Left ventricle myocardium superior (tissue), 1 donor: ENCODE measurements around the gene FBXL4. TPM values are rescaled to one million over a fixed set of nuclear protein-coding genes. Genes with fewer than 3 reads are reported as not detected.
A peak's percentile ranks its signal among the peaks of the same experiment; 100 is the strongest.
"Not testable (repeated sequence)": the region's sequence is repeated elsewhere in the genome, so short reads cannot be mapped to it uniquely, and the experiment has no call there.

Experiments used
- ATAC-seq: fragments of 200-7000 bp; cut with Tn5 transposase; one replicate; pipeline ENCODE4 v1.9.1; 2020; ENCODE audit warnings: mild to moderate bottlenecking, moderate library complexity
- DNase-seq: peaks from one replicate; pipeline ENCODE4 v3.0.0-alpha.2; 2020
- intact Hi-C: fragments of 100-400 bp; cut with micrococcal nuclease; formaldehyde crosslinking; loops from one replicate; pipeline ENCODE4 v1.11.0; 2022
- total RNA-seq: library from RNA; stranded (reverse); fragmentation: NEBNext Ultra II Directional; extraction: Animal tissue kit (Norgen Biotek cat#: 25700); gene quantifications from one replicate; pipeline ENCODE4 v1.2.1, GENCODE V29; 2021
- donor health status: DM: no; HTN: yes; CAD: no; lungs with severe emphysema.

FBXL4 gene
- total RNA-seq, 1 donor from 2014 or later = 20.6 TPM

DNA sequence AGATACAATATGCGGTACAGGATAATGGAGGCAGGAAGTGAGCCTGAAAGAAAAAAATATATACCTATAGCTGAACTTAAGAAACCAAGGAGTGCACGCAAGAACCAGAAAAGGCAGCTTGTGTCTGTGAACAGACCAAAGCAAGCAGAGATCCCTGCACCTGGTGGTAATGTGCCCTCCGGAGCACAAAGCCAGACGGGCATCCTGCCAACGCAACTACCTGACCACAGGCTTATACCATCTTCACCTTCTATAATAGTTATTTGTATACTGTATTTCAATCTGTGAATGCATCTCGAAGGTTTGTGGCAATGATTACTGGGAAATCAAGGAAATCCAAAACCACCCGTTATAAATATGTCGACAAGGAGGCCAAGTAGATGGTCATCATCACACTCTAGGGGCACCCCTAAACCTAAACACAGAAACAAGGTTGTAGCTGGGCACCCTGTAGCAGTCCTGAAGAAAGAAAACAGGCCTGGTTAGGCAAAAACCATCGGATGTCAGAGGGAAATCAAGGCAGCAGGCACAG is 801 bp downstream of the FBXL4 start:
- ATAC-seq (no peak), DNase-seq (peak; percentile 45)
- intact Hi-C loops = no loop called here

DNA sequence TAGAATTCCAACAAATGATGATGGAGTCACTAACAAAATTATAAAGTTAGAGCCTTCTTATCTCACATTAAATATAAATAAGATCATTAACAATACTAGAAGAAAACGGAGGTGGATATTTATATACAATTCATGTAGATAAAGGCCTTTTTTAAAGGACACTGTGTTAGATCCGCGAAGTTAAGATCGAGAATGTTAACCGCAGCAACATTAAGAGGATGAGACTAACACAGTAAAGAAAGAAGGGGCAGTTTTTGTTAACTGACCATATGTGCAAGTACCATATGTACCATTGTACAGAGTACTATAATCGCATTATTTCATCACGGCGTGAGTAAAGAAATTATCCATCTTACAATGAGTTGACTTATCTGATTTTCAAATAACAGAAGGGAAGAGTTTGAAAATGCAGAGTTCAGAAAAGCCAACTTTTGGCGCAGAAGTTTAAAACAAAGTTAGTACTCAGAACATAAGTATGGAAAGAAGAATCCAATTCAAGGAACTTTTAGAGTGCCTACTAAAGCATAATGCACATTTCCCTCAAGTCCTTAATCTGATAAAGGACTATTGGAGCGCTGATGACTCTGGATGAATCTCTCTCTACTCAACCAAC is 1.4 kb downstream of the FBXL4 start:
- DNase-seq = no peak
- intact Hi-C loops = no loop called here

DNA sequence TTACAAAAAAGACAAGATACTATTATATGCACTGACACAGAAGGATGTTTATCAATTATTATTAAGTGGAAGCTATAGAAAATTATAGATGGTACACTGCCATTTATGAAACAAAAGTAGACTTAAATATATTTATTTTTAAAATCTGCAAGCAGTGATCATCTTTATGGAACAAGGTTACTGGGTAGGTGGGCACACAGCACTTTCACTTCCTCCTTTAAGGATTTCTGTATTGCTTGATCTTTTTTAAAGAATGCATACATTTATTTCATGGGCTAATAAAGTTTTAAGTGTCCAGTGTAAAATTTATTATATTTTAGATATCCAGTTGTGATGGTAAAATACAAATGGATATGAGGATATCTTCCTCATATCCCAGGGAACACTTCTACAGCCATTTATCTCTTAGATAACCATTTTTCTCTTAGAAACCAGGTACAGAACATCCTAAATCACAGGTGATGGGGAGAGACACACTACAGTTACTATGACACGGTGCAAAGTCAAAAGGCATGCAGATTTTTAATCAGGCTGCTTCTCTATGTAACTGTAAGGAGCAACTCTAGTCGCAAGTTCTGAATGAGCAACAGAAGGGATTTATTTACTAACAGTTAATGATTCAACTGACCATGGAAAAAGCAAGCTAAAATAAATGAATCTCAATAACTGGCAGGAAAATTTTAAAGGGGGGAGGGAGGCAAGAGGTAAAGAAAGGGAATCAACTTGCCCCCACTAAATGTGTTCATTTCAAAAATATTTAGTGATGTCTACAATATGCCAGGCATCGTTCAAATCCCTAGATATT is 2.2 kb downstream of the FBXL4 start:
- no peak for DNase-seq
- intact Hi-C loops = no loop called here
- ATAC-seq = no peak

More for the DNA sequence above, 1.4 kb downstream of the FBXL4 start:
- no peak for ATAC-seq

DNA sequence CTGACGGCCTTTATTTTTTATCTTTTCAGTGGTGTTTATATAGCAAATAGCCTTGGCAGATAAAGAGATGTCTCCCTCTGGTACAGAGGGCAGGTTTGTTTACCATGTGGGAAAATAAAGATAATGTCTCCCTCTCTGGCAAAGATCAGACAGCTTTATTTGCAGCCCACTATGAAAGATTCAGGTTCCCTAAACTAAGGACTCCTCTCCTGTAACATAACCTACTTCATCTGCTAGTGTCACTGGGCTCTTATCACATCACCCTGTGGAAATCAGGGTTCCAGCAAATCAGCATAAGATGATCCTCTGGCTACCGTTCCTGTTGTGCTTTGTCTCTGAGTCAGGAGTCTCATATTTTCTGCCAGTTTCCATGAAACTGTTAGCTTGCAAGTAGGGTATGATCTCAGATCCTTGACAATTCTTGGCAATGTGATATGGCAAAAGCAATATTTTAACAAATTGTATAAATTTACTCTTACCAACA is 3.1 kb downstream of the FBXL4 start:
- ATAC-seq (no peak), DNase-seq (no peak)
- intact Hi-C loops = no loop called here

DNA sequence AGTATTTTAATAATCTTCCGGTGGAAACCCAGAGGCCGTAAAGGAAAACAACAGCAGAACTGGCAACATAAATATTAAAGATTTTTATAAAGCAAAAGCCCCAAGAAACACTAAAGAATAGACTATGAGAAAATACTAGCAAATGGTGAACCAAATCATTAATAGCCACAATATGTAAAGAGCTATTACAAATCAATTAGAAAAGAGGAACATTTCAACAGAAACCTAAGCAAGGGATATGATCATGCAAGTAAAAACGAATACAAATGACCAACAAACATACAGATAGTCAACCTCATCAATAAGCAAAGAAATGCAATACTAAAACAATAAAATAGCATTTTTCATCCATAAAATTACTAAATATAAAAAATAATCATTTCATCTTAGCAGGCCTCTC is 3.6 kb downstream of the FBXL4 start:
- DNase-seq (no peak), ATAC-seq (no peak)
- intact Hi-C loops = no loop called here

DNA sequence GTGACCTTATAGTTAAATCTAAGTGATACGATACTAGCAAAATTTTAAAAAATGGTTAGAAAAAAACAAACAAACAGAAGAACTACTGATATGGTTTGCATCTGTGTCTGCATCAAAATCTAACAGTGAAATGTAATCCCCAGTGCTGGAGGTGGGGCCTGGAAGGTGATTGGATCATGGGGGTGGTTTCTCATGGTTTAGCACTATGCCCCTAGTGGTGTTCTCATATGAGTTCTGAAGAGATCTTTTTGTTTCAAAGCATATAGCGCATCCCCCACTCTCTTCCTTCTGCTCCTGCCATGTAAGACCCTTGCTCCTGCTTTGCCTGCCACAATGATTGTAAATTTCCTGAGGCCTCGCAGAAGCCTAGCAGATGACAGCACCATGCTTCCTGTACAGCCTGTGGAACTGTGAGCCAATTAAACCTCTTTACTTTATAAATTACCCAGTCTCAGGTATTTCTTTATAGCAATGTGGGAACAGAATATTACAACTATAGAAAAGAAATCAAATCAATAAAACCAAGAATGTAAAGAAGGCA is 5.4 kb downstream of the FBXL4 start:
- no peak for ATAC-seq
- intact Hi-C loops = no loop called here
- DNase-seq = no peak

DNA sequence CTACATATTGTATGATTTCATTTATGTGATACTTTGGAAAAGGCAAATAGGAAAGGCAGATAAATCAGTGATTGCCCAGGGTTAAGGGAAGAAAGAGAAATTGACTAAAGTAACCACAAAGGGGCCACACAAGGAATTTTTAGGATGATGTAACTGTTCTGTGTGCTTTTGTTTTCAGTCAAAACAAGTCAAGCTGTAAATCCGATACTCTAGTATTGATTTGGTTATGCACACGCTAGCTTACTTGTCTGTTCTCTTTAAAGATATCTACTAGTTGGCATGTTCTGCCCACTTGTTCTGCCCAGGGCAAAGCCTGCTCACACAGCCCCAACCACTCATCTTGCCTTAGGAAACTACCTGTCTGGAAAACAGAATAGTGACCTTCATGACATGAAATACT is 6.4 kb downstream of the FBXL4 start:
- intact Hi-C loops = no loop called here
- peak; percentile 35 for ATAC-seq
- no peak for DNase-seq

DNA sequence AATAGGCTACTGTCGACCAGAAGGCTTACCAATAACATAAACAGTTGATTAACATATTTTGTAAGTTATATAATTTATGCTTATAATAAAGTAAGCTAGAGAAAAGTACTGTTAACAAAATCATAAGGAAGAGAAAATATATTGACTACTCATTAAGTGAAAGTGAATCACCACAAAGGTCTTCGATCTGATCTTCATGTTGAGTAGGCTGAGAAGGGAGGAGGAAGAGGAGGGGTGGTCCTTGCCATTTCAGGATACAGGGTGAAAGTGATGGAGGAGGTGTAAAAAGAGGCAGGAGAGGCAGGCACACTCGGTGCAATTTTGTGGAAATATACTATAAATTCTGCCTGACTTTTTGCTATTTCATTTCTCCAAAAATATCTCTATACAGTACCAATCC is 10.4 kb downstream of the FBXL4 start:
- no peak for ATAC-seq
- intact Hi-C loops = no loop called here
- DNase-seq = no peak

DNA sequence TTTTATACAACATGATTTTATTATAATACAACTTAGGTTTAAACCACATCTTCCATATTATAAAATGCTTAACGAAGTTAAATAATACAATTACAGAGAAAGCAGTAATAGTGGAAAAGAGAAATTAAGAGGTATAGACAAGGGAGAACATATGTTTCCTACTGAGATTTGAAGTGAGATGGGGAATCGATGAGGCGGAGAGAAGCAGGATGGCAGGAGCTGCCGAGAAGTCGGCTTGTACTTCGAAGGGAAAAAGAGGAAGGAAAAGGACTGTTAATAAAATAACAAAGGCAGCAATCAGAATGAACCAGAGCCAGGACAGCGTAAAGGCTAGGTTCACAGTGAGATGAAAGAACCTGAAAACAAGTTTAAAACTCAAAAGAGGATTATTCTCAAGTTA is 15.4 kb downstream of the FBXL4 start:
- intact Hi-C loops = no loop called here
- no peak for ATAC-seq
- no peak for DNase-seq

DNA sequence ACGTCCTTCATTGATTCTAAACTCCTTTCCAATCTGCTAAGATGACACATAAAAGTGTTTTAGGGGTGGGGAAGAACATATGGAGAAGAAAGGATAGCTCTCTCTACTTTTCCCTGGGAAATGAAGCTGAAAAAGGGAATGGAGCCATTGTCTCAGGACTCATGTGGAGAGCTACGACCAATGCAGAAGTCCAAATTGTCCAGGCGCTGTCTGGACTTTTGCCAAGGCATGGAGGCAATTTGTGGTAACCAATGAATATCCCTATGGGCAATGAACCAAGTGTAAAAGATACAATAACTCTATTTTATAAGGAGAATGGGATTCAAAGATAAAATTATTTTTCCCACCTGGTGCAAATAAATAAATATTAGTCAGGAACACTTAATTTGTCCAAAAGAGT is 16.1 kb downstream of the FBXL4 start:
- DNase-seq (no peak), ATAC-seq (no peak)
- intact Hi-C loops = no loop called here

DNA sequence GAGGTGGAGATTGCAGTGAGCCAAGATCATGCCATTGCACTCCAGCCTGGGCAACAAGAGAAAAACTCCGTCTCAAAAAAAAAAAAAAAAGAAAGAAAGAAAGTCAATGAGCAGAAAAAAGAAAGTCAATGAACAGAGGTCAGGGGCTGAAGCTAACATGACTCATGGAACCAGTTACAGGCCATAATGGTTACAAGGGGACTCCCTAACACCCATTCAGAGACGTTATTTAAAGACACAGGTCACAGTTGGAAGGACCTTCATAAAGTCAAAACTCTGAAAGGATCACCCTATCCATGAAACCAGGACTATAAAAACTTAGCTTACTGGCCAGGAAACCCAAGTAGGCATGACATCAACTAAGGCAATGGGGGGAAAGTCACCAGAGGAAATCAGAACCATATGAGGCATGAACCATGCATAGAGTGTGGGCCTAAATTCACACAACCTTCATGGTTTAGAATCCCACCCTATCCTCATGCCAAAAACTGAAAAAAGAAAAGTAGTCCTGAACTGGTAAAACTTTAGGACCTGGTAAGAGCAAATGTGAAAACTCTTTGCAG is 18.2 kb downstream of the FBXL4 start:
- no peak for ATAC-seq
- intact Hi-C loops = no loop called here
- no peak for DNase-seq

DNA sequence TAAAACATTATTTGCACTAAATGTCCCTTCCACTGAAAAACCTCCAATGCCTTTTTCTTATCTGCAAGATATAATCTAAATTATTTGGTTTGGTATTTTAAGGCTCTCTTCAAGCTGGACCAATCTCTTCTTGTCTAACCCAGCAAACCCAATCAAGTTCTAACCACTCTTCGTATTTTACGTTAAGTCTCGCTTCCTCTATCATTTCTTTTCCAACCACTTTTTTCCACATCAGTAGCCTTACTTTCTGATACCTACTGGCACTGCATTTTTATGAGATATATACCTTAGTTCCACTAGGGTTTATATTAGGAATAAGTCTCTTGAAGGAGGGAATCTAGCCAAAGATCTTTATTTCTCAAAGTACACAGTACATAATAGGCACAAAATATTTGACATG is 19.1 kb downstream of the FBXL4 start:
- no peak for ATAC-seq
- DNase-seq = no peak
- intact Hi-C loops = no loop called here

DNA sequence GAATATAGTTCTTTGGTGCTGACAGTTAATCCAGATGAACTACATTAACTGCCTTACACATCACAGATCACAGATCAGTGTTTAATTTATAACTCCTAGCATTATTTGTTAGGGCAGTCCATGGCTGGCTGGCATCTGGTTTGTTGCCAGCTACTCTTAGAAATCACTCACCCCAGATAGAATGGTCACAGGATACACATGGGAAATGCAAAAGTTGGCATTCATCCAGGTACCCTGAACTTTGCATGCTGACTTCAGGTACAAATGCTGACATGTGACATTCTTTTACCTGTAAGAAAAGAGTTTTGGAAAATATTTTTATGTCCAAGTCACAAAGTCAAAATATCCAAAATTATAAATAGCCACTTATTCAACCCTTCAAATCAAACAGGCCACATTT is 20.2 kb downstream of the FBXL4 start:
- DNase-seq (no peak), ATAC-seq (peak; percentile 63)
- intact Hi-C loops = no loop called here

DNA sequence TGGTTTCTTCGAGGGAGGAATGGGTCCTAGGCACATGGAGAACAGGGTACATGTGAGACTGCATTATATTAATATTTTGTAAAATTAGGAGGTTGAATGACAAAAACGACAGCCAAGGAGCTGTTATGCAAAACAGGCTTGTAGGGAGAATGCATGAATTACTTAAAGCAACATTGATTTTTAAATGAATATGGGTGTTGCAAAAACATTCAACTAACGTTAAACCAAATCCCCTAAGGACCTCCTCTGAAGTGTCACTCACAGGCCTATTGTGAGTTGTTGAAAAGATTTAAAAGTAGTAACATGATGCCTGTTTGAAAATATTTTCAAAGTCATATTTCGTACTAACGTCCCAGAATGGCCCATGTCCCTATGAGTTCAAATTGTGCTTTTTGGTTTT is 21.9 kb downstream of the FBXL4 start:
- intact Hi-C loops = no loop called here
- ATAC-seq = no peak
- DNase-seq = no peak

DNA sequence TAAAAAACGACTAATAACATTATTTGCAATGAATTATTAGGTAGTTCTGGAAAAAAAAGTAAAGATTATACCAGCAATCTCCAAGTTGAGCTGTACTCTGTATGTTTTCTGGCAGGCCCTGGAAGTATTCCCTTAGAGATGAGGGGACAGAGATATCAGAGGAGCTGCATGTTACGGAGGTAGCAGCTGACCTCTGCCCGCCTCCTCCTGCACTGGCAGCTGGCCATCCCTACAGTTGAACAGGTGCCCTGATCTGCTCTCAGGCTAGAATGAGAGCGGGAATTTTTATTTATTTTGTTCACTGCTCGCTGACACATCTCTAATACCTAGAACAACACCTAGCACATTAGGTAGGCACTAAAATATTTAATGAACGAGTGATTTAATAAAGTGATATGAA is 23.1 kb downstream of the FBXL4 start:
- DNase-seq (peak; percentile 80), ATAC-seq (peak; percentile 97)
- intact Hi-C loops = no loop called here

DNA sequence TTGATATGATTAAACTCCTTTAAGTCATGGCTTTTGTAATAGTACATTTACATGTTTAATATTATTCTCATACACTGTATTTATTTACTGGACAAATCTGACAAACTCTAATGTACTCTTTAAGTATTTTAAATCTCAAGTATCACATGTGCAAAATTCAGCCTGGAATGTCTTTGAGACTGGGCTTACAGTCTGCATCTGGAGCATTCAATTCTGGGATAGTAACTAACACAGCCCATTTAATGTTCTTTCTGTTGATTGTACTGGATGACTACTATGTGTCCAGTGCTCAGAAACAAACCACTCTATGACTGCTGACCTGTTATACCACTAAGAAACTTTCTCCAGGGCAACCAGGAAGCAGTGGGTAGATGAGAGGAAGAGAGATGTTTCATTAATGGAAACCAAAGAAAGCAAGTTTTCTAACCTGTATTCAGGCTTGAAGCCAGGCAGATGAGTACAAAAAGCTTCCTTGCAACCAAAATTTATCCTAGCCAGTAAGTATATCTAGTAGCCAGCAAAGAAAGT is 26.8 kb downstream of the FBXL4 start:
- intact Hi-C loops = no loop called here
- no peak for ATAC-seq
- DNase-seq = no peak

DNA sequence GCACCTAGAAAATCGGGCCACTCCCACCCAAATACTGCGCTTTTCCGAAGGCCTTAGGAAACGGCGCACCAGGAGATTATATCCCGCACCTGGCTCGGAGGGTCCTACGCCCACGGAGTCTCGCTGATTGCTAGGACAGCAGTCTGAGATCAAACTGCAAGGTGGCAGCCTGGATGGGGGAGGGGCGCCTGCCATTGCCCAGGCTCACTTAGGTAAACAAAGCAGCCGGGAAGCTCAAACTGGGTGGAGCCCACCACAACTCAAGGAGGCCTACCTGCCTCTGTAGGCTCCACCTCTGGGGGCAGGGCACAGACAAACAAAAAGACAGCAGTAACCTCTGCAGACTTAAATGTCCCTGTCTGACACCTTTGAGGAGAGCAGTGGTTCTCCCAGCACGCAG is 36.8 kb downstream of the FBXL4 start:
- DNase-seq, ATAC-seq, intact Hi-C loops: not testable (repeated sequence)

DNA sequence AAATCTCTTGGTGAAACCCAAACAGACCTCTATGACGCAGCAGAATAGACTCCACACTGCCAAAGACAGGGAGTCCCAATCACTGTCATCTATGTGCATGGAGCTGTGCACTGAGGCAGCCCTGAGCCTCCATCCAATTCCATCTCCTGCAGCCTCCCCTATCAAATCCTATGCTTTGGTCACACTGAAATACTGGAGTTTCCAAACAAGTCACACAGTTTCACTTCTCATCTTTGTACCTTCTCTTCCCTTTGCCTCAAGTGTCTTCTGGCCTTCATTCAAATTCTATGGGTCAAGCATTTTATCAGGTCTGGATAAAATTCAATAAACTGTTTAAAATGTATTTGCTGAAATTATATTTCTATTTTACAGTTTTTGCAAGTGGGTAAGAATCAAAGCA is 38.5 kb downstream of the FBXL4 start:
- DNase-seq = no peak
- intact Hi-C loops = no loop called here
- no peak for ATAC-seq

DNA sequence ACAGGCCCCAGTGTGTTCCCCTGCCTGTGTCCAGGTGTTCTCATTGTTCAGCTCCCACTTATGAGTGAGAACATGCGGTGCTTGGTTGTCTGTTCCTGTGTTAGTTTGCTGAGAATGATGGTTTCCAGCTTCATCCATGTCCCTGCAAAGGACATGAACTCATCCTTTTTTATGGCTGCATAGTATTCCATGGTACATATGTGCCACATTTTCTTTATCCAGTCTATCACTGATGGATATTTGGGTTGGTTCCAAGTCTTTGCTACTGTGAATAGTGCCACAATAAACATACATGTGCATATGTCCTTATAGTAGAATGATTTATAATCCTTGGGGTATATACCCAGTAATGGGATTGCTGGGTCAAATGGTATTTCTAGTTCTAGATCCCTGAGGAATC is 41.4 kb downstream of the FBXL4 start:
- ATAC-seq, intact Hi-C loops: not testable (repeated sequence)

DNA sequence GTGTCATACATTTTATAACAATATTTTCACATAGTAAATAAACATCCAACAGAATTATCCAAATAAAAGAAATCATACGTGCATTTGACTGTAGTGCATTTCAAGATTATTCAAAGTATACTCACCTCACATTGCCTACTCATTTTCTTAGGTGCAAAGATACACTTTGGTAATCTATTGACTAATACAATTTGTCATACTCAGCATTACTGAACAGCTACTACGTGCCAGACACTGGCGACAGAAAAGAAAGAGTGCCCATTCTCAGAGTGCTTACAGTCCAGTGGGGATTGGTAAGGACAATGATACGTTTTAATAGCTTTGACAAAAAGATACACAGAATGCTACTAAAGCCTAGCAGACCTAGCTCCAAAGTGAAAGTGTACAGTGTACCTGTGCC is 42.0 kb downstream of the FBXL4 start:
- DNase-seq (no peak), ATAC-seq (no peak)
- intact Hi-C loops = no loop called here

More for the DNA sequence above, 41.4 kb downstream of the FBXL4 start:
- not testable (repeated sequence) for DNase-seq
